DND-41 (cell line): ENCODE data around the gene MTCH2.

Experiments used
- ATAC-seq: fragments of 200-7000 bp; cut with Tn5 transposase; 3 replicates; pipeline ENCODE4 v1.9.1; 2021; ENCODE audit warnings: low read depth; ENCODE audit not compliant: insufficient read depth
- DNase-seq: peaks from one replicate; pipeline ENCODE4 v3.0.0-alpha.2; 2020
- H2AFZ ChIP-seq: 2 replicates; pipeline ENCODE4 v1.6.0; 2012; ENCODE audit warnings: low read depth, low read length
- H3K27ac ChIP-seq: 2 replicates; pipeline ENCODE4 v1.5.1; 2012; ENCODE audit warnings: low read length, inconsistent platforms
- H3K27me3 ChIP-seq: fragments of 200-600 bp; sonication (generic); 2 replicates; pipeline ENCODE4 v1.6.0; 2012; ENCODE audit warnings: low read length, mild to moderate bottlenecking, inconsistent platforms; ENCODE audit not compliant: insufficient read depth, poor library complexity
- H3K36me3 ChIP-seq: 2 replicates; pipeline ENCODE4 v1.5.1; 2012; ENCODE audit warnings: low read length, inconsistent platforms; ENCODE audit not compliant: insufficient read depth
- H3K4me1 ChIP-seq: 2 replicates; pipeline ENCODE4 v1.5.1; 2012; ENCODE audit warnings: mild to moderate bottlenecking, low read length; ENCODE audit not compliant: insufficient read depth
- H3K4me2 ChIP-seq: 2 replicates; pipeline ENCODE4 v1.6.0; 2012; ENCODE audit warnings: mild to moderate bottlenecking, moderate library complexity, low read length, inconsistent platforms; ENCODE audit not compliant: insufficient read depth
- H3K4me3 ChIP-seq, 2 experiments: fragments of 200-600 bp in 1 of 2; shearing (Covaris generic) in 1 of 2; 2 replicates each; pipeline ENCODE4 v1.5.1; 2012 to 2016; ENCODE audit warnings: inconsistent platforms in 2 of 2, low read length in 2 of 2, mild to moderate bottlenecking in 2 of 2, low read depth in 1 of 2, moderate library complexity in 1 of 2
- H3K79me2 ChIP-seq: 2 replicates; pipeline ENCODE4 v1.6.0; 2012; ENCODE audit warnings: low read length, inconsistent platforms; ENCODE audit not compliant: insufficient read depth
- H3K9ac ChIP-seq: 2 replicates; pipeline ENCODE4 v1.6.0; 2012; ENCODE audit warnings: low read depth, mild to moderate bottlenecking, inconsistent platforms, low read length, moderate library complexity
- H3K9me3 ChIP-seq: 2 replicates; pipeline ENCODE4 v1.5.1; 2012; ENCODE audit warnings: low read length, moderate library complexity, mild to moderate bottlenecking, inconsistent platforms; ENCODE audit not compliant: insufficient read depth, severe bottlenecking
- H4K20me1 ChIP-seq: 2 replicates; pipeline ENCODE4 v1.6.0; 2012; ENCODE audit warnings: low read length; ENCODE audit not compliant: insufficient read depth
- CTCF ChIP-seq: IDR thresholded peaks from 2 replicates; pipeline ENCODE4 v1.5.1; 2012; ENCODE audit warnings: borderline replicate concordance, low read length, moderate library complexity, mild to moderate bottlenecking; ENCODE audit not compliant: poor library complexity, severe bottlenecking; ENCODE audit errors: extremely low read depth
- EZH2 ChIP-seq: IDR thresholded peaks from 3 replicates; pipeline ENCODE4 v1.6.1; 2012; ENCODE audit warnings: borderline replicate concordance, low read depth, mild to moderate bottlenecking, moderate library complexity, low read length, inconsistent platforms; ENCODE audit not compliant: severe bottlenecking

MTCH2 gene

GRCh38 chr11:47642099-47642855 lies at the start of gene MTCH2:
TSS of gene MTCH2 (minus strand) at chr11:47642559. CDS start at chr11:47642465, 94 bp downstream.
- TF ChIP-seq CTCF (peak; percentile 29), EZH2 (no peak)
- H3K4me3 ChIP-seq: peak within 1 kb of the TSS; percentile 79 to 80; a peak in 3 of 4 replicates
- DNase-seq: peak; percentile 97
- ATAC-seq: peak; percentile 89
- H3K27ac ChIP-seq: peak within 1 kb of the TSS; percentile 88
- H3K36me3 ChIP-seq: peaks cover 27% of the 10 kb centered on the region
- no peaks in the 10 kb centered on the region for H3K27me3 ChIP-seq
- peaks cover 43% of the 10 kb centered on the region for H3K79me2 ChIP-seq
- H4K20me1 ChIP-seq: no peaks in the 10 kb centered on the region
- peak within 1 kb of the TSS; percentile 82 for H3K9ac ChIP-seq
- no peaks in the 10 kb centered on the region for H3K9me3 ChIP-seq
- peak within 1 kb of the TSS; percentile 74 for H3K4me2 ChIP-seq
- peak within 1 kb of the TSS; percentile 88 for H2AFZ ChIP-seq
- H3K4me1 ChIP-seq: peaks cover 32% of the 10 kb centered on the region

GRCh38 chr11:47691979-47692378 lies 49.6 kb upstream of the MTCH2 start:
- ATAC-seq (no peak), DNase-seq (no peak)
- TF ChIP-seq CTCF (no peak), EZH2 (no peak)
- Histone ChIP-seq H3K9me3 (no peaks in the 10 kb centered on the region), H3K4me2 (no peak overlapping the region), H3K4me1 (no peaks in the 10 kb centered on the region), H4K20me1 (no peaks in the 10 kb centered on the region), H3K9ac (no peak overlapping the region), H2AFZ (no peak overlapping the region), H3K36me3 (no peaks in the 10 kb centered on the region), H3K4me3 (no peak overlapping the region), H3K27me3 (no peaks in the 10 kb centered on the region), H3K27ac (no peak overlapping the region), H3K79me2 (no peaks in the 10 kb centered on the region)

DNA sequence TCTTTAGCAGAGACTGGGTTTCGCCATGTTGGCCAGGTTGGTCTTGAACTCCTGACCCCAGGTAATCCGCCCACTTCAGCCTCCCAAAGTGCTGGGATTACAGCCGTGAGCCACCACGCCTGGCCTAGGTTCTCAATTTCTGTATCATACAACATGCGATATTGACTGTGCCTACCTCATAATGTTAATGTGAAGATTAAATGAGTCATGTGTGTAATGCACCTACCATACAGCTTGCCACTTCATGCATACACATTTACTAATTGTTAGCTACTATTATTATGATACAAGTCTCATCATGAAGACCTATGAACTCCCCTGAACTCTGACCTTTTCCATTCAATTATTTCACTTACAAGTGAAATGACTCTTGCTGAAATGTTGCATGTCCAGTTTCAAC lies 47.1 kb upstream of the MTCH2 start:
- no peaks in the 10 kb centered on the region for H3K79me2 ChIP-seq
- H3K9ac ChIP-seq: no peak overlapping the region
- H3K4me2 ChIP-seq: no peak overlapping the region
- DNase-seq: no peak
- TF ChIP-seq CTCF (no peak), EZH2 (no peak)
- no peak overlapping the region for H2AFZ ChIP-seq
- no peaks in the 10 kb centered on the region for H4K20me1 ChIP-seq
- ATAC-seq: no peak
- H3K4me1 ChIP-seq: no peaks in the 10 kb centered on the region
- H3K27me3 ChIP-seq: no peaks in the 10 kb centered on the region
- H3K9me3 ChIP-seq: no peaks in the 10 kb centered on the region
- H3K27ac ChIP-seq: no peak overlapping the region
- no peaks in the 10 kb centered on the region for H3K36me3 ChIP-seq
- H3K4me3 ChIP-seq: no peak overlapping the region
